Ascending aorta (tissue), 2 donors: ENCODE data around the gene RRP7A. TPM values are rescaled to one million over a fixed set of nuclear protein-coding genes. Genes with fewer than 3 reads are reported as not detected.

Source experiments
- DNase-seq, 2 donors: peaks; one replicate each; pipeline ENCODE4 v3.0.0-alpha.2; 2019; ENCODE audit warnings: low spot score in 2 of 2
- H3K27ac ChIP-seq, 2 donors: fragments of 200-600 bp; sonication (generic); one replicate each; pipeline ENCODE4 v1.5.1; 2016 to 2017; ENCODE audit warnings: mild to moderate bottlenecking in 1 of 2
- H3K27me3 ChIP-seq: fragments of 200-600 bp; sonication (generic); one replicate; pipeline ENCODE4 v1.5.1; 2017
- H3K36me3 ChIP-seq, 2 donors: fragments of 200-600 bp; sonication (generic); one replicate each; pipeline ENCODE4 v1.5.1; 2016
- H3K4me1 ChIP-seq, 2 donors: fragments of 200-600 bp; sonication (generic); one replicate each; pipeline ENCODE4 v1.5.1; 2016 to 2017; ENCODE audit warnings: mild to moderate bottlenecking in 1 of 2
- H3K4me3 ChIP-seq, 2 donors: fragments of 200-600 bp; sonication (generic); one replicate each; pipeline ENCODE4 v1.5.1; 2016 to 2017; ENCODE audit warnings: mild to moderate bottlenecking in 1 of 2
- H3K9me3 ChIP-seq, 2 donors: fragments of 200-600 bp; sonication (generic); one replicate each; pipeline ENCODE4 v1.5.1; 2016
- CTCF ChIP-seq, 3 experiments: fragments of 200-600 bp in 2 of 3; fragments of 450-650 bp in 1 of 3; sonication (generic) in 2 of 3; IDR thresholded peaks; one replicate each; pipeline ENCODE4 v1.5.1; 2016 to 2019; ENCODE audit warnings: antibody characterized with exemption in 3 of 3, mild to moderate bottlenecking in 1 of 3, moderate library complexity in 1 of 3
- intact Hi-C: fragments of 100-400 bp; cut with DNase I; formaldehyde crosslinking; loops from one replicate; pipeline ENCODE4 v1.15.1; 2023
- total RNA-seq: library from RNA; depleted of rRNA; stranded (reverse); fragments of >200 nt; gene quantifications from one replicate; pipeline ENCODE4 v1.1.0, GENCODE V29; 2016

RRP7A gene
- total RNA-seq, 1 donor from 2014 or later, result 50.0 TPM

GRCh38 chr22:42475122-42475521 lies 44.5 kb downstream of the RRP7A start:
- no peak for TF ChIP-seq CTCF (IDR thresholded peaks at IDR 0.05)
- Histone ChIP-seq H3K27ac (no peak overlapping the region), H3K36me3 (no peaks in the 10 kb centered on the region), H3K27me3 (no peaks in the 10 kb centered on the region), H3K4me1 (no peaks in the 10 kb centered on the region), H3K4me3 (no peak overlapping the region), H3K9me3 (no peaks in the 10 kb centered on the region)
- no peak for DNase-seq
- intact Hi-C loops, result no loop called here

- Histone ChIP-seq H3K9me3 (no peaks in the 10 kb centered on the region), H3K27me3 (no peaks in the 10 kb centered on the region), H3K4me3 (no peak overlapping the region), H3K27ac (no peak overlapping the region), H3K4me1 (no peaks in the 10 kb centered on the region), H3K36me3 (no peaks in the 10 kb centered on the region)
- intact Hi-C loops, result no loop called here
- DNase-seq, result no peak
- peak in 2 of 3 experiments; percentile 26 to 46 for TF ChIP-seq CTCF (IDR thresholded peaks at IDR 0.05)
These were observed 46.0 kb downstream of the RRP7A start for GRCh38 chr22:42473484-42474193.

- Histone ChIP-seq H3K4me3 (no peak overlapping the region), H3K27ac (no peak overlapping the region), H3K27me3 (no peaks in the 10 kb centered on the region), H3K9me3 (no peaks in the 10 kb centered on the region), H3K36me3 (no peaks in the 10 kb centered on the region), H3K4me1 (no peaks in the 10 kb centered on the region)
- DNase-seq, result no peak
- intact Hi-C loops, result no loop called here
- TF ChIP-seq CTCF (IDR thresholded peaks at IDR 0.05), result no peak
These were observed 46.9 kb downstream of the RRP7A start for GRCh38 chr22:42472671-42473070.

GRCh38 chr22:42471441-42471840 lies 48.2 kb downstream of the RRP7A start:
- intact Hi-C loops, result no loop called here
- Histone ChIP-seq H3K27ac (no peak overlapping the region), H3K9me3 (no peaks in the 10 kb centered on the region), H3K27me3 (no peaks in the 10 kb centered on the region), H3K4me3 (no peak overlapping the region), H3K36me3 (no peaks in the 10 kb centered on the region), H3K4me1 (no peaks in the 10 kb centered on the region)
- no peak for TF ChIP-seq CTCF (IDR thresholded peaks at IDR 0.05)
- no peak for DNase-seq

GRCh38 chr22:42470366-42471082 lies 49.1 kb downstream of the RRP7A start:
- no peak for DNase-seq
- Histone ChIP-seq H3K4me1 (no peaks in the 10 kb centered on the region), H3K27me3 (no peaks in the 10 kb centered on the region), H3K27ac (no peak overlapping the region), H3K36me3 (no peaks in the 10 kb centered on the region), H3K4me3 (no peak overlapping the region), H3K9me3 (no peaks in the 10 kb centered on the region)
- no peak for TF ChIP-seq CTCF (IDR thresholded peaks at IDR 0.05)
- intact Hi-C loops, result no loop called here
